Pancreas (tissue), 10 donors: ENCODE data around the gene PRAC2. TPM values are rescaled to one million over a fixed set of nuclear protein-coding genes. Genes with fewer than 3 reads are reported as not detected.

Source experiments
- ATAC-seq, 4 donors: fragments of 200-7000 bp; cut with Tn5 transposase; one replicate each; pipeline versions ENCODE4 v1.8.0 to v1.9.1; 2020; ENCODE audit warnings: mild to moderate bottlenecking in 4 of 4, moderate library complexity in 4 of 4
- DNase-seq, 6 donors: peaks; one replicate each; pipeline ENCODE4 v3.0.0-alpha.2; 2020
- FAIRE-seq: peaks from 2 replicates; lab custom pipeline; 2012; peaks lifted over from hg19 to GRCh38; lab: Jason Lieb, UNC
- H3K27ac ChIP-seq, 4 donors: fragments of 200-600 bp; sonication (generic); 1 replicate in 3 of 4; 2 replicates in 1 of 4; pipeline versions ENCODE4 v1.5.0 to v1.8.0; 2020
- H3K27me3 ChIP-seq, 4 donors: fragments of 200-600 bp; one replicate each; pipeline ENCODE4 v1.8.0; 2021
- H3K36me3 ChIP-seq, 3 donors: fragments of 200-600 bp; sonication (generic) in 1 of 3; one replicate each; pipeline versions ENCODE4 v1.5.0 to v1.8.0; 2020 to 2021
- H3K4me1 ChIP-seq, 3 donors: fragments of 200-600 bp; one replicate each; pipeline ENCODE4 v1.8.0; 2021
- H3K4me3 ChIP-seq, 4 donors: fragments of 200-600 bp; sonication (generic) in 2 of 4; one replicate each; pipeline versions ENCODE4 v1.5.0 to v1.8.0; 2020 to 2021
- H3K9me3 ChIP-seq, 4 donors: fragments of 200-600 bp; one replicate each; pipeline ENCODE4 v1.8.0; 2021
- WGBS, 2 donors: extraction: QIAGEN DNeasy Blood & Tissue Kit; methylation state at CpG; one replicate each; pipeline ENCODE4 v1.1.7; 2013; 5-methylcytosine and 5-hydroxymethylcytosine counted together
- intact Hi-C, 3 donors: fragments of 100-400 bp; cut with DNase I; formaldehyde crosslinking; loops; one replicate each; pipeline versions ENCODE4 v1.11.1 to v1.14.2; 2022
- polyA plus RNA-seq, 2 donors: library from polyadenylated mRNA; stranded (reverse); fragments of 200-250 nt; gene quantifications; one replicate each; pipeline ENCODE4 v1.2.3, GENCODE V29; 2013
- total RNA-seq, 6 donors: library from RNA; stranded (reverse); fragmentation: NEBNext Ultra II Directional in 4 of 6; extraction: Animal tissue kit (Norgen Biotek cat#: 25700) in 4 of 6; gene quantifications; one replicate each; pipeline versions ENCODE4 v1.2.1 to v1.2.4, GENCODE V29; 2021 to 2023
- TF ChIP-seq, protein P1 (sequence below), 4 donors: fragments of 200-600 bp; sonication (generic) in 3 of 4; IDR thresholded peaks; one replicate each; pipeline versions ENCODE4 v1.5.0 to v1.8.0; 2021; ENCODE audit warnings: antibody characterized with exemption in 4 of 4
- donor health status: healthy with polysubstance abuse.
- donor health status: DM: no; HTN: no; CAD: no; lungs with moderate emphysema.
- donor health status: DM: no; HTN: no; CAD: no.
- donor health status: control.
- donor health status: control.
- donor health status: Bipolar disorder and iron deficiency.
- donor health status: DM: yes; HTN: yes; CAD: no.
- donor health status: DM: no; HTN: no; CAD: no.
- donor health status: DM: no; HTN: no; CAD: no.
- donor health status: DM: yes; HTN: yes; CAD: no.

Gene PRAC2
- total and polyA plus RNA-seq, 8 donors, result not detected

DNA sequence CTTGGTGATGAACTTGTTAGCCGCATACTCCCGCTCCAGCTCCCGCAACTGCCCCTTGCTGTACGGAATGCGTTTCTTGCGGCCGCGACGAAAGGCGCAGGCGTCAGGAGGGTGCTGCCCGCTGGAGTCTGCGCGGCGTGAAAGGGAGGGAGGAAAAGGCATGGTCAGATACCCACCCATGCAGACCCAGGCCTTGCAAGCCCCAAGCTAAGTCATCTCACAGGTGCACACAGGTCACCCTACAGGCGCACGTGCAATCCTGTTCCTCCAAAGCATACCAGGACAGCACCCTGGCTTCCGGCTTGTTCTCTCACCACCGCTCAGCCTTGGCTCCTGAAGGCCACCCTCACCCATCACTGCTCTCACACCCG lies 3.9 kb downstream of the PRAC2 start:
- Histone ChIP-seq H3K36me3 (no peaks in the 10 kb centered on the region), H3K4me3 (no peak overlapping the region), H3K27ac (no peak overlapping the region), H3K27me3 (peaks cover 8 to 78% (median 24%) of the 10 kb centered on the region in 4 donors), H3K4me1 (peaks cover 0 to 5% (median 0%) of the 10 kb centered on the region in 3 donors), H3K9me3 (no peaks in the 10 kb centered on the region)
- FAIRE-seq (no peak), DNase-seq (no peak), ATAC-seq (no peak)
- intact Hi-C loops, result loop anchor here in 2 of 3 donors (5.0 to 10.0 kb wide), 3 partner anchors 60 to 308 kb away; no protein-coding TSS in a partner anchor
- WGBS, 2 donors, result 6 to 7% methylated on average over 20 of the region's 20 CpGs
- TF ChIP-seq, protein P1, sequence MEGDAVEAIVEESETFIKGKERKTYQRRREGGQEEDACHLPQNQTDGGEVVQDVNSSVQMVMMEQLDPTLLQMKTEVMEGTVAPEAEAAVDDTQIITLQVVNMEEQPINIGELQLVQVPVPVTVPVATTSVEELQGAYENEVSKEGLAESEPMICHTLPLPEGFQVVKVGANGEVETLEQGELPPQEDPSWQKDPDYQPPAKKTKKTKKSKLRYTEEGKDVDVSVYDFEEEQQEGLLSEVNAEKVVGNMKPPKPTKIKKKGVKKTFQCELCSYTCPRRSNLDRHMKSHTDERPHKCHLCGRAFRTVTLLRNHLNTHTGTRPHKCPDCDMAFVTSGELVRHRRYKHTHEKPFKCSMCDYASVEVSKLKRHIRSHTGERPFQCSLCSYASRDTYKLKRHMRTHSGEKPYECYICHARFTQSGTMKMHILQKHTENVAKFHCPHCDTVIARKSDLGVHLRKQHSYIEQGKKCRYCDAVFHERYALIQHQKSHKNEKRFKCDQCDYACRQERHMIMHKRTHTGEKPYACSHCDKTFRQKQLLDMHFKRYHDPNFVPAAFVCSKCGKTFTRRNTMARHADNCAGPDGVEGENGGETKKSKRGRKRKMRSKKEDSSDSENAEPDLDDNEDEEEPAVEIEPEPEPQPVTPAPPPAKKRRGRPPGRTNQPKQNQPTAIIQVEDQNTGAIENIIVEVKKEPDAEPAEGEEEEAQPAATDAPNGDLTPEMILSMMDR (IDR thresholded peaks at IDR 0.05), result no peak

DNA sequence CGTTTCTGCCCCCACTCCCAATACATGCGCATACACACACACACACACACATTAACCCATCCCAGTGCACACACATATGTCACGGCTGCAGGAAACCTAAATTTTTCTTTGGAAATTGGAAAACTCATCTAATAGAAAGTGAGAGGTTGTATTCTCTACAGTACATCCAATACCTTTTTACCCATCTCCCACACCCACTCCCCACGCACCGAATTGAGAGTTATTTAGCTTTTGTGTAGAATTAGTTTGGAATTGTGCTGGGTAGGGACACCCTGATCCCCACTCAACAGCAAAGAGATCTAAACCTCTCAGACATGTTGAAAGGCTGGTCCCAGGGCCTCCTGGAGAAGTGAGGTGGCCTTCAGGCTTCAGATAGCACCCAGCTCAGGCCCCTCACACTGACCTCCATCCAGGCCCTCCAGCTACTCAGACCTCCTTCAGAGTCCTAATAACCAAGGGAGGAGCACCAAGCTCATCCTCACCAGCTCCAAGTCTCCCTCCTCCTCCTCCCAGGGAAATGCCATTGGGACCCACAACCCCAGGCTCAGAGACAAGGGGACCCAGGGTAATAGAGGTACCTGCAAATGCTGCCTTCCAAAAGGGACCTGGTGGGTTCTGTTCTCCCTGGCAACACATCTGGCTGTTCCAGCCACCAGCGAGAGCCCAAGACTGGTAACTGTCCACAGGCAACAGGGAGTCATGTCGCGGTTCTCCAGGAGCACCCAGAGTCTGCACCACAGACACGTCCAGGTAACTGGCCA lies 4.6 kb downstream of the PRAC2 start:
- TF ChIP-seq, protein P1 (IDR thresholded peaks at IDR 0.05), result no peak
- Histone ChIP-seq H3K36me3 (no peaks in the 10 kb centered on the region), H3K27ac (no peak overlapping the region), H3K27me3 (peaks cover 8 to 78% (median 24%) of the 10 kb centered on the region in 4 donors), H3K4me1 (peaks cover 0 to 5% (median 0%) of the 10 kb centered on the region in 3 donors), H3K9me3 (no peaks in the 10 kb centered on the region), H3K4me3 (no peak overlapping the region)
- no peak for FAIRE-seq
- ATAC-seq, result no peak
- intact Hi-C loops, result loop anchor here in 2 of 3 donors (5.0 to 10.0 kb wide), 3 partner anchors 60 to 307 kb away; no protein-coding TSS in a partner anchor
- 25 to 34% methylated on average over 9 of the region's 9 CpGs for WGBS, 2 donors
- DNase-seq, result no peak

DNA sequence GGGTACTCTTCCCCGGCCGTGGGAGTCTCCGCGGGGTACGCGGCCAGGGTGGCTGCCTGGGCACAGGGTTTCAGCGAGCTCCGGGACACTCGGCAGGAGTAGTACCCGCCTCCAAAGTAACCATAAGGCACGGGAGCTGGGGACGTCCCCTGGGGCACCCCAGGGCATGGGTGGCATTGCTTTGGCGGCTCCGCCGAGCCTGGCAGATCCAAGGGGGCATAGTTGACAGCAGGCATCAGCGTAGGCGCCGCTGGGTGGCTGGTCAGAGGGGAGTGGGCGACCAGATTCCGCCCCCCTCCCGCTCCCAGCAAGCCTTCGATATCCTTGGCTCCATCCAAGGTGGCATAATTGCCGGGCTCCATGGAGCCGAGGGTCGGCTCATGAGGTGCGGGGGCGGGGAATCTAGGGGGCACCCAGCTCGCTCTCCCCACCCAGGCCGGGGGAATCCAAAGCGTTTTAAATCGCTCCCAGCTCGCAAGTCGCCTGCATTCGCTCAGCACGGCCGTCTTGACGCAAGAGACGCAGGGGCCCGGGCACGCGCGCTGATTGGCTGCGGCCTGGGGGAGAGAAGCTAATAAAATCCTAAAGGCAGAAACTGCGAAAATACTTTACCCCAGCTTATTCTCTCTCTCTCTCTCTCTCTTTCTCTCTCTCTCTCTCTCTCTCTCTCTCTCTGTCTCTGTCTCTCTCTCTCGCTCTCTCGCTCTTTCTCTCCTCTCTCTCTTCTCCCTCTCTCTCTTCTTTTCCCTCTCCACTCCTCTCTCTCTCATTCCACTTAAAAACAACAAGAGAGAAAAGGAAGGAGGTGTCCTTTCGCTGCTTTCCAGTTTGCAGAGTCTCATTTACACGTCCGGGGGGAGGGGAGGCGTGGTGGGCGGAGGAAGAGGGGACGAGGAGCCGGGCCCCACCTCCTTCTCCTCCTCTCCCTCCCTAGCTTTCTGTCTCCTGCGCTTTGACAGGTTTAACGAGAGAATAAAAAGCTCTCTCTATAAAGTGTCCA lies 5.5 kb downstream of the PRAC2 start, which contains the start of gene HOXB13:
Gene HOXB13 (minus strand): TSS at position 519 of the 1,000 bp plus-strand sequence. CDS start 157 bp downstream, at position 362.
- ATAC-seq (peak in 1 of 4 donors; percentile 28), FAIRE-seq (no peak), DNase-seq (no peak)
- intact Hi-C loops, result loop anchor here in 2 of 3 donors (5.0 to 10.0 kb wide), 3 partner anchors 59 to 306 kb away; no protein-coding TSS in a partner anchor
- Histone ChIP-seq H3K27me3 (peaks cover 8 to 77% (median 25%) of the 10 kb centered on the region in 4 donors), H3K36me3 (no peaks in the 10 kb centered on the region), H3K4me3 (peak within 1 kb of the TSS in 2 of 4 donors; percentile 6 to 36), H3K4me1 (peaks cover 0 to 5% (median 0%) of the 10 kb centered on the region in 3 donors), H3K27ac (no peak within 1 kb of the TSS), H3K9me3 (no peaks in the 10 kb centered on the region)
- TF ChIP-seq, protein P1 (IDR thresholded peaks at IDR 0.05), result no peak
- WGBS, 2 donors, result 5 to 6% methylated on average over 52 to 55 of the region's 55 CpGs

DNA sequence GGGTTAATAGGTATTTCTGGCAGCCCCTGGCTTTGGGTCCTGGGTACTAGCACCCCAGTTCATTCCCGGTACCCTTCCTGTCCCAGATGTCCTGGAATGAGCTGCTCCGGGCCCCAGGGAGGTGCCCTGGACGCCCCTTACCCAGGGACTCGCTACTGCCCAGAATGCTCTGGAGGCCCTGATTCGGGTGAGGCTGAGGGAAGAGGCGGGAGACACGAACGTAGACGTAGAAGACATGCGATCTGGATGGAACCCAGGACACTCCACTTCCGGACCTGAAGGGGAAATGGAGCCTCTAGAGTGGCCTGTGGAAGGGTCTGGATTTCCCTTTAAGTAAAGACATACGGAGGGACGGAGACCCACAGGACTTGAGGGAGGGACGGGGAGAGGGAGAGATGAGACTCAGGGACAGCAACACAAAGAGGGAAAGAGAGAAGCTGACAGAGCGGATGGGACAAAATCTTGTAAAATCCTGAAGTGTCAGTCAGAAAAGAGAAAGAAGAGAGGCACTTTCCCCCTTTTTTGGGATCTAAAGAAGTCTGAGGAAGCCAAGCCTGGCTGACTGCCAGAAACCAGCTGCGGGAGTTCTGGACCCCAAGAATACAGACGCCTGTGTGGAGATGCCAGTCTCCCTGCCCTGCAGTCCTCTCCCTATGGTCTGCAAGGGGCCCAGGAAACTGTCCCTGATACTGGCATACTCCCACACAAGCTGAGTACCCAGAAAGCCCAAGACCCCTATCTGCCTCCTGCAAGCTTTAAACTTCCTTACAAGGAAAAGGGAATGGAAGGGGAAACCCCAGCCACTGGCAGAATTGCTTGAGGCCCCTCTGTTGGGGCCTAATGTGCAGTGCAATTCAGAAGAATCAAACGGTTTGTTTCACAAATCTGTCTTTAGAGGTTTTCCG lies 6.6 kb downstream of the PRAC2 start:
- H3K9me3 ChIP-seq, result no peaks in the 10 kb centered on the region
- H3K4me3 ChIP-seq, result no peak overlapping the region
- no peak for DNase-seq
- no peak for FAIRE-seq
- H3K36me3 ChIP-seq, result no peaks in the 10 kb centered on the region
- WGBS, 2 donors, result 12 to 15% methylated on average over 19 of the region's 19 CpGs
- no peak overlapping the region for H3K27ac ChIP-seq
- intact Hi-C loops, result loop anchor here in 2 of 3 donors (5.0 to 10.0 kb wide), 3 partner anchors 58 to 305 kb away; no protein-coding TSS in a partner anchor
- H3K27me3 ChIP-seq, result peaks cover 0 to 79% (median 23%) of the 10 kb centered on the region in 4 donors
- TF ChIP-seq, protein P1 (IDR thresholded peaks at IDR 0.05), result no peak
- no peaks in the 10 kb centered on the region for H3K4me1 ChIP-seq
- no peak for ATAC-seq
